SU-DHL-6 (cell line): ENCODE results near the gene ANKRD27.

Experiments used
- CTCF ChIP-seq: fragments of 200-600 bp; sonication (generic); IDR thresholded peaks from one replicate; pipeline ENCODE4 v1.5.1; 2017; ENCODE audit warnings: antibody characterized with exemption, mild to moderate bottlenecking, low read length, moderate library complexity; ENCODE audit not compliant: insufficient read depth, poor library complexity, severe bottlenecking
- EZH2phosphoT487 ChIP-seq: fragments of 200-600 bp; sonication (generic), shearing (Covaris generic); conservative IDR thresholded peaks from 2 replicates; pipeline ENCODE4 v1.6.1; 2018; ENCODE audit warnings: mild to moderate bottlenecking, antibody characterized with exemption, low read length, moderate library complexity, mixed read lengths

- TF ChIP-seq CTCF (no peak), EZH2phosphoT487 (no peak)
Measured at GRCh38 chr19:32594021-32594420, 81.0 kb downstream of the ANKRD27 start.
